Measurements from ENCODE around the gene SLAIN1. TPM values are rescaled to one million over a fixed set of nuclear protein-coding genes. Genes with fewer than 3 reads are reported as not detected.
A peak's percentile ranks its signal among the peaks of the same experiment; 100 is the strongest.

Gene SLAIN1
- total and polyA plus RNA-seq, 2 donors (not counting 3 experiments of a cell fraction or from before 2014, with no cell fraction given), result 4.1 to 4.3 TPM

DNA sequence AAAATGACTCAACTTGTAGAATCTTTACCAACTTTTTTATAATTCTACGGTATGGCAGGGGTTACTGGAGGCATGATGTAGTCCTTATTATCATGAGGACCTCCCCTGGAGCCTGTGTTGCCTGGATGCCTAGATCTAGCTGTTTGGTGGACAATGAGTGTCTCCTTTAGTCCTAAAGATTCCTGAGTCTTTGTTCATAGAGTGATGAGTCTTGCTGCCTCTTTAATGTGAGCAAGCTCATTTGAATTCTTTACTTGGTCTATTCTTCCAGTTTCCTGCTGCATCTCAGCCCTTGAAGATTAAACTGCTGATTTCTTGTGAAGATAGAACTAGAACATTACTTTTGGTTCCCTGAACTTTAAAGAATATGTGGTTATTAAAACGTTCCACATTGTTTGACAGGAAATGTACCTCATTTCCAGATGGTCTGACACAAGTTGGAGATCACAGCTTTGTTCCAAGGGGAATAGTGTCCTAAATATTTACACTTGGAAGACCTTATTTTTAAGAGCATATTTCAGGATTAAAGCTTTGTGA lies 51.9 kb downstream of the SLAIN1 start:
- BruUV-seq (replicated peaks), result no TSS peak
- peaks cover 3% of the 10 kb centered on the region for H3K4me1 ChIP-seq (ENCODE audit: control insufficient read depth, extremely low read depth, insufficient read depth, low read length)
- no peak overlapping the region for H3K27ac ChIP-seq (ENCODE audit: insufficient read depth, low read depth, low read length)
- no peaks in the 10 kb centered on the region for H3K9me3 ChIP-seq (replicated peaks; ENCODE audit: control insufficient read depth, insufficient read depth, low read length)
- H3K9me1 ChIP-seq (replicated peaks; ENCODE audit: control insufficient read depth, extremely low read depth, insufficient read depth, low read length), result no peaks in the 10 kb centered on the region
- FAIRE-seq (peak; percentile 72), DNase-seq (ENCODE audit: low read depth, low spot score) (peak; percentile 21)
- no peak overlapping the region for H3K9ac ChIP-seq (replicated peaks; ENCODE audit: extremely low read depth, insufficient read depth, low read length)
- H3K36me3 ChIP-seq (ENCODE audit: control insufficient read depth in 2 of 2, extremely low read depth in 1 of 2, insufficient read depth in 2 of 2, low read length in 2 of 2), result no peaks in the 10 kb centered on the region
- ChIA-PET POLR2A (no interaction called here), CTCF (interaction anchor here (1.0 to 5.0 kb wide), 4 partner anchors 12 to 256 kb away, joined by 3 to 61 read pairs (median 7); no protein-coding TSS in a partner anchor)
- no peak overlapping the region for H2AFZ ChIP-seq (ENCODE audit: low read depth, low read length)
- H3K27me3 ChIP-seq (ENCODE audit: control insufficient read depth in 2 of 2, insufficient read depth in 2 of 2, low read length in 2 of 2), result no peaks in the 10 kb centered on the region
- H3K4me3 ChIP-seq (replicated peaks in 1 of 3; ENCODE audit: insufficient read depth in 1 of 3, low read depth in 1 of 3, low read length in 3 of 3), result no peak overlapping the region
- H3K79me2 ChIP-seq (ENCODE audit: control insufficient read depth, insufficient read depth, low read length), result no peaks in the 10 kb centered on the region
- H4K20me1 ChIP-seq (replicated peaks; ENCODE audit: control insufficient read depth, extremely low read depth, insufficient read depth, low read length), result no peaks in the 10 kb centered on the region
- TF ChIP-seq, protein P1, sequence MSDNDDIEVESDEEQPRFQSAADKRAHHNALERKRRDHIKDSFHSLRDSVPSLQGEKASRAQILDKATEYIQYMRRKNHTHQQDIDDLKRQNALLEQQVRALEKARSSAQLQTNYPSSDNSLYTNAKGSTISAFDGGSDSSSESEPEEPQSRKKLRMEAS (IDR thresholded peaks at IDR 0.05; ENCODE audit: insufficient read depth, insufficient read length), result no peak
- TF ChIP-seq GATA2 (IDR thresholded peaks at IDR 0.05; ENCODE audit: insufficient read depth, insufficient read length, low read depth, low read length), result no peak
- TF ChIP-seq, protein P2, sequence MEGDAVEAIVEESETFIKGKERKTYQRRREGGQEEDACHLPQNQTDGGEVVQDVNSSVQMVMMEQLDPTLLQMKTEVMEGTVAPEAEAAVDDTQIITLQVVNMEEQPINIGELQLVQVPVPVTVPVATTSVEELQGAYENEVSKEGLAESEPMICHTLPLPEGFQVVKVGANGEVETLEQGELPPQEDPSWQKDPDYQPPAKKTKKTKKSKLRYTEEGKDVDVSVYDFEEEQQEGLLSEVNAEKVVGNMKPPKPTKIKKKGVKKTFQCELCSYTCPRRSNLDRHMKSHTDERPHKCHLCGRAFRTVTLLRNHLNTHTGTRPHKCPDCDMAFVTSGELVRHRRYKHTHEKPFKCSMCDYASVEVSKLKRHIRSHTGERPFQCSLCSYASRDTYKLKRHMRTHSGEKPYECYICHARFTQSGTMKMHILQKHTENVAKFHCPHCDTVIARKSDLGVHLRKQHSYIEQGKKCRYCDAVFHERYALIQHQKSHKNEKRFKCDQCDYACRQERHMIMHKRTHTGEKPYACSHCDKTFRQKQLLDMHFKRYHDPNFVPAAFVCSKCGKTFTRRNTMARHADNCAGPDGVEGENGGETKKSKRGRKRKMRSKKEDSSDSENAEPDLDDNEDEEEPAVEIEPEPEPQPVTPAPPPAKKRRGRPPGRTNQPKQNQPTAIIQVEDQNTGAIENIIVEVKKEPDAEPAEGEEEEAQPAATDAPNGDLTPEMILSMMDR (IDR thresholded peaks at IDR 0.05; ENCODE audit: extremely low read depth in 1 of 2, insufficient read depth in 1 of 2, low read depth in 1 of 2, low read length in 2 of 2), result no peak
- dilution Hi-C loops (cut with MboI; ENCODE audit: extremely low pct_ligation_motif_present, low sequenced_read_pairs), result no loop called here
- peak overlapping the region; percentile 2 for H3K4me2 ChIP-seq (ENCODE audit: insufficient read depth, low read length)
- intact Hi-C loops (cut with micrococcal nuclease), result loop anchor here (5.0 kb wide), 1 partner anchor 242 kb away; no protein-coding TSS in a partner anchor
